GM23338 (cell line): ENCODE results near the gene EDN1. TPM values are rescaled to one million over a fixed set of nuclear protein-coding genes. Genes with fewer than 3 reads are reported as not detected.

Experiments
- ATAC-seq: fragments of 200-7000 bp; cut with Tn5 transposase; 3 replicates; pipeline ENCODE4 v1.9.1; 2020
- DNase-seq: peaks from one replicate; pipeline ENCODE4 v3.0.0-alpha.2; 2015; ENCODE audit warnings: low spot score
- H2AFZ ChIP-seq: fragments of 200-600 bp; sonication (generic); 2 replicates; pipeline ENCODE4 v1.8.0; 2016; ENCODE audit warnings: antibody characterized with exemption, mild to moderate bottlenecking, moderate library complexity
- H3F3A ChIP-seq: fragments of 200-600 bp; sonication (generic); replicated peaks from 2 replicates; pipeline ENCODE4 v1.8.0; 2017; ENCODE audit warnings: antibody characterized with exemption, mixed run types, low read depth
- H3K27ac ChIP-seq: fragments of 200-600 bp; sonication (generic); 2 replicates; pipeline ENCODE4 v1.6.1; 2016; ENCODE audit warnings: low read depth
- H3K27me3 ChIP-seq: fragments of 200-600 bp; sonication (generic); 2 replicates; pipeline ENCODE4 v1.8.0; 2016; ENCODE audit warnings: mild to moderate bottlenecking, mixed run types, moderate library complexity; ENCODE audit not compliant: insufficient read depth
- H3K36me3 ChIP-seq: fragments of 200-600 bp; sonication (generic); 2 replicates; pipeline ENCODE4 v1.8.0; 2016; ENCODE audit warnings: mild to moderate bottlenecking; ENCODE audit not compliant: insufficient read depth
- H3K4me1 ChIP-seq: fragments of 200-600 bp; sonication (generic); 2 replicates; pipeline ENCODE4 v1.8.0; 2016; ENCODE audit warnings: mild to moderate bottlenecking, moderate library complexity; ENCODE audit not compliant: insufficient read depth
- H3K4me2 ChIP-seq: fragments of 200-600 bp; sonication (generic); 2 replicates; pipeline ENCODE4 v1.7.1; 2017; ENCODE audit warnings: mixed run types
- H3K4me3 ChIP-seq: fragments of 200-600 bp; sonication (generic); 2 replicates; pipeline ENCODE4 v1.6.1; 2016; ENCODE audit warnings: mixed run types
- H3K79me2 ChIP-seq: fragments of 200-600 bp; sonication (generic); replicated peaks from 2 replicates; pipeline ENCODE4 v1.8.0; 2017; ENCODE audit warnings: mild to moderate bottlenecking; ENCODE audit not compliant: insufficient read depth
- H3K9me2 ChIP-seq: fragments of 200-600 bp; sonication (generic); 2 replicates; pipeline ENCODE4 v1.8.0; 2017; ENCODE audit not compliant: insufficient read depth
- H4K20me1 ChIP-seq: fragments of 200-600 bp; sonication (generic); replicated peaks from 2 replicates; pipeline ENCODE4 v1.8.0; 2017; ENCODE audit warnings: mild to moderate bottlenecking; ENCODE audit not compliant: insufficient read depth
- H3K27ac Mint-ChIP-seq: 2 replicates; pipeline ENCODE4 v1.8.0; 2020; ENCODE audit warnings: inconsistent platforms, mild to moderate bottlenecking, moderate library complexity, mixed read lengths
- H3K27me3 Mint-ChIP-seq: 3 replicates; pipeline ENCODE4 v1.8.0; 2022; ENCODE audit warnings: low read depth, mild to moderate bottlenecking, moderate library complexity, mixed read lengths, inconsistent platforms; ENCODE audit not compliant: insufficient read depth, poor library complexity
- H3K36me3 Mint-ChIP-seq: 3 replicates; pipeline ENCODE4 v1.8.0; 2021; ENCODE audit warnings: low read depth, mild to moderate bottlenecking, inconsistent platforms, moderate library complexity, mixed read lengths
- H3K4me1 Mint-ChIP-seq: 3 replicates; pipeline ENCODE4 v1.8.0; 2020; ENCODE audit warnings: mild to moderate bottlenecking, inconsistent platforms, mixed read lengths
- H3K4me3 Mint-ChIP-seq: 3 replicates; pipeline ENCODE4 v1.8.0; 2021; ENCODE audit warnings: moderate library complexity, mild to moderate bottlenecking, inconsistent platforms, mixed read lengths
- H3K9me3 Mint-ChIP-seq: 3 replicates; pipeline ENCODE4 v1.8.0; 2020; ENCODE audit warnings: moderate library complexity, mild to moderate bottlenecking, inconsistent platforms, mixed read lengths
- CREB1 ChIP-seq: fragments of 250-450 bp; sonication (Bioruptor Pico); IDR thresholded peaks from 2 replicates; pipeline ENCODE4 v1.5.0; 2020; ENCODE audit warnings: low read depth, mild to moderate bottlenecking, moderate library complexity
- CTCF ChIP-seq, 2 experiments: fragments of 200-600 bp in 1 of 2; sonication (generic) in 1 of 2; conservative IDR thresholded peaks; 2 replicates each; pipeline versions ENCODE4 v1.5.1 to v1.6.1; 2016 to 2017; ENCODE audit warnings: antibody characterized with exemption in 2 of 2, low read depth in 2 of 2, mild to moderate bottlenecking in 2 of 2, moderate library complexity in 1 of 2
- EZH2 ChIP-seq: fragments of 200-600 bp; sonication (generic); IDR thresholded peaks from one replicate; pipeline ENCODE4 v1.8.0; 2017; ENCODE audit warnings: antibody characterized with exemption, mild to moderate bottlenecking, low read depth; ENCODE audit not compliant: unreplicated experiment
- EZH2phosphoT487 ChIP-seq: fragments of 200-600 bp; sonication (generic); IDR thresholded peaks from one replicate; pipeline ENCODE4 v1.8.1; 2018; ENCODE audit warnings: antibody characterized with exemption; ENCODE audit not compliant: unreplicated experiment
- JUNB ChIP-seq: IDR thresholded peaks from one replicate; pipeline ENCODE4 v1.6.1; 2016; ENCODE audit warnings: antibody characterized with exemption; ENCODE audit not compliant: unreplicated experiment
- POLR2AphosphoS5 ChIP-seq: IDR thresholded peaks from 2 replicates; pipeline ENCODE4 v1.6.1; 2016; ENCODE audit warnings: antibody characterized with exemption, low read depth
- REST ChIP-seq: IDR thresholded peaks from one replicate; pipeline ENCODE4 v1.6.1; 2018; ENCODE audit warnings: antibody characterized with exemption; ENCODE audit not compliant: unreplicated experiment
- ZNF114 ChIP-seq: fragments of 250-450 bp; sonication (Bioruptor Pico); IDR thresholded peaks from 2 replicates; pipeline ENCODE4 v1.5.0; 2020; ENCODE audit warnings: mild to moderate bottlenecking, moderate library complexity
- ZNF331 ChIP-seq: fragments of 250-450 bp; sonication (Bioruptor Pico); IDR thresholded peaks from 2 replicates; pipeline ENCODE4 v1.5.0; 2020; ENCODE audit warnings: low read depth, mild to moderate bottlenecking, moderate library complexity
- polyA plus RNA-seq: library from polyadenylated mRNA; unstranded; fragments of >200 nt; fragmentation: Nextera tagmentation; extraction: Ambion mirVana; gene quantifications from 2 replicates; pipeline ENCODE4 v1.2.1, GENCODE V29; 2016
- total RNA-seq: library from RNA; depleted of rRNA; stranded (reverse); fragments of >200 nt; shearing (Covaris generic); gene quantifications from 2 replicates; pipeline ENCODE4 v1.2.3, GENCODE V29; 2014
- TF ChIP-seq, protein P1 (sequence below): fragments of 250-450 bp; sonication (Bioruptor Pico); IDR thresholded peaks from 2 replicates; pipeline ENCODE4 v1.5.0; 2020; ENCODE audit warnings: mild to moderate bottlenecking, moderate library complexity
- TF ChIP-seq, protein P2 (sequence below): IDR thresholded peaks from 2 replicates; pipeline ENCODE4 v1.6.1; 2016; ENCODE audit warnings: antibody characterized with exemption

EDN1 gene
- total and polyA plus RNA-seq, 2 experiments from 2014 or later: 0.80 to 1.2 TPM

DNA sequence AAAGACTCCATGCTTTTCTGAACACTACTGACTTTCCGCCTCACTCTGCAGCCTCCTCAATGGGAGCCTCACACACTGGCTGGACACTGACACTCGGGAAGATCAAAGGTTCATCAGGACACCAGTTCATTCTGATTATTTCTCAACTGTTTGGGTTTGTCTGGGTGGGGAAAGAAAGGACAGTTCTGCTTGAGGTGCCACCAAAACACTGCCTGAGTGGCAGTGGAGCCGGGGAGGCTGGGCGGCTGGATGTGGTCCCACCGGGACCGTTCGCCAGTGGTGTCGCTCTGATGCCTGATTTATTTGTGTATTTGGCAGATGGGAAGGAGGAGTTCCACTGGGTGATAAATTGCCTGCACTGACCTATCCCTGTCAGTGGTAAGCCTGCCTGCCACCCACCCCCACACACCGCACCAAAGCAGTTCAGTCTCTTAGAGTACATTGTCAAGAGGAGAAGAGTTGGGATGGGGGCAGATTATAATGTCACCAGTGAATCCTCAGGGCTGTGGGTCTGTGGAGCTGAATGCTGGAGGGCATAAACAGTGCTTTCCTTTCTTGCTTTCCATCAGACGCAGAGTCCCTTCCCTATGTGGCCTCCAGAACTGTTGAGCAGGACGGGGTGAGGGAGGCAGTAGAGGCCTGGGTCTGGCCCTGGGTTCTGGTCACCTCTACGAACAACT, 49.8 kb downstream of the EDN1 start:
- no peak for TF ChIP-seq ZNF331 (CRISPR knock-in tag)
- no peak for TF ChIP-seq REST
- no peak for TF ChIP-seq EZH2phosphoT487
- TF ChIP-seq, protein P1, sequence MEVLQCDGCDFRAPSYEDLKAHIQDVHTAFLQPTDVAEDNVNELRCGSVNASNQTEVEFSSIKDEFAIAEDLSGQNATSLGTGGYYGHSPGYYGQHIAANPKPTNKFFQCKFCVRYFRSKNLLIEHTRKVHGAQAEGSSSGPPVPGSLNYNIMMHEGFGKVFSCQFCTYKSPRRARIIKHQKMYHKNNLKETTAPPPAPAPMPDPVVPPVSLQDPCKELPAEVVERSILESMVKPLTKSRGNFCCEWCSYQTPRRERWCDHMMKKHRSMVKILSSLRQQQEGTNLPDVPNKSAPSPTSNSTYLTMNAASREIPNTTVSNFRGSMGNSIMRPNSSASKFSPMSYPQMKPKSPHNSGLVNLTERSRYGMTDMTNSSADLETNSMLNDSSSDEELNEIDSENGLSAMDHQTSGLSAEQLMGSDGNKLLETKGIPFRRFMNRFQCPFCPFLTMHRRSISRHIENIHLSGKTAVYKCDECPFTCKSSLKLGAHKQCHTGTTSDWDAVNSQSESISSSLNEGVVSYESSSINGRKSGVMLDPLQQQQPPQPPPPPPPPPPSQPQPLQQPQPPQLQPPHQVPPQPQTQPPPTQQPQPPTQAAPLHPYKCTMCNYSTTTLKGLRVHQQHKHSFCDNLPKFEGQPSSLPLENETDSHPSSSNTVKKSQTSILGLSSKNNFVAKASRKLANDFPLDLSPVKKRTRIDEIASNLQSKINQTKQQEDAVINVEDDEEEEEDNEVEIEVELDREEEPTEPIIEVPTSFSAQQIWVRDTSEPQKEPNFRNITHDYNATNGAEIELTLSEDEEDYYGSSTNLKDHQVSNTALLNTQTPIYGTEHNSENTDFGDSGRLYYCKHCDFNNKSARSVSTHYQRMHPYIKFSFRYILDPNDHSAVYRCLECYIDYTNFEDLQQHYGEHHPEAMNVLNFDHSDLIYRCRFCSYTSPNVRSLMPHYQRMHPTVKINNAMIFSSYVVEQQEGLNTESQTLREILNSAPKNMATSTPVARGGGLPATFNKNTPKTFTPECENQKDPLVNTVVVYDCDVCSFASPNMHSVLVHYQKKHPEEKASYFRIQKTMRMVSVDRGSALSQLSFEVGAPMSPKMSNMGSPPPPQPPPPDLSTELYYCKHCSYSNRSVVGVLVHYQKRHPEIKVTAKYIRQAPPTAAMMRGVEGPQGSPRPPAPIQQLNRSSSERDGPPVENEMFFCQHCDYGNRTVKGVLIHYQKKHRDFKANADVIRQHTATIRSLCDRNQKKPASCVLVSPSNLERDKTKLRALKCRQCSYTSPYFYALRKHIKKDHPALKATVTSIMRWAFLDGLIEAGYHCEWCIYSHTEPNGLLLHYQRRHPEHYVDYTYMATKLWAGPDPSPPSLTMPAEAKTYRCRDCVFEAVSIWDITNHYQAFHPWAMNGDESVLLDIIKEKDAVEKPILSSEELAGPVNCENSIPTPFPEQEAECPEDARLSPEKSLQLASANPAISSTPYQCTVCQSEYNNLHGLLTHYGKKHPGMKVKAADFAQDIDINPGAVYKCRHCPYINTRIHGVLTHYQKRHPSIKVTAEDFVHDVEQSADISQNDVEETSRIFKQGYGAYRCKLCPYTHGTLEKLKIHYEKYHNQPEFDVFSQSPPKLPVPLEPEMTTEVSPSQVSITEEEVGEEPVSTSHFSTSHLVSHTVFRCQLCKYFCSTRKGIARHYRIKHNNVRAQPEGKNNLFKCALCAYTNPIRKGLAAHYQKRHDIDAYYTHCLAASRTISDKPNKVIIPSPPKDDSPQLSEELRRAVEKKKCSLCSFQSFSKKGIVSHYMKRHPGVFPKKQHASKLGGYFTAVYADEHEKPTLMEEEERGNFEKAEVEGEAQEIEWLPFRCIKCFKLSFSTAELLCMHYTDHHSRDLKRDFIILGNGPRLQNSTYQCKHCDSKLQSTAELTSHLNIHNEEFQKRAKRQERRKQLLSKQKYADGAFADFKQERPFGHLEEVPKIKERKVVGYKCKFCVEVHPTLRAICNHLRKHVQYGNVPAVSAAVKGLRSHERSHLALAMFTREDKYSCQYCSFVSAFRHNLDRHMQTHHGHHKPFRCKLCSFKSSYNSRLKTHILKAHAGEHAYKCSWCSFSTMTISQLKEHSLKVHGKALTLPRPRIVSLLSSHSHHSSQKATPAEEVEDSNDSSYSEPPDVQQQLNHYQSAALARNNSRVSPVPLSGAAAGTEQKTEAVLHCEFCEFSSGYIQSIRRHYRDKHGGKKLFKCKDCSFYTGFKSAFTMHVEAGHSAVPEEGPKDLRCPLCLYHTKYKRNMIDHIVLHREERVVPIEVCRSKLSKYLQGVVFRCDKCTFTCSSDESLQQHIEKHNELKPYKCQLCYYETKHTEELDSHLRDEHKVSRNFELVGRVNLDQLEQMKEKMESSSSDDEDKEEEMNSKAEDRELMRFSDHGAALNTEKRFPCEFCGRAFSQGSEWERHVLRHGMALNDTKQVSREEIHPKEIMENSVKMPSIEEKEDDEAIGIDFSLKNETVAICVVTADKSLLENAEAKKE (CRISPR knock-in tag): no peak
- TF ChIP-seq ZNF114: no peak
- TF ChIP-seq CREB1 (CRISPR knock-in tag): no peak
- TF ChIP-seq, protein P2, sequence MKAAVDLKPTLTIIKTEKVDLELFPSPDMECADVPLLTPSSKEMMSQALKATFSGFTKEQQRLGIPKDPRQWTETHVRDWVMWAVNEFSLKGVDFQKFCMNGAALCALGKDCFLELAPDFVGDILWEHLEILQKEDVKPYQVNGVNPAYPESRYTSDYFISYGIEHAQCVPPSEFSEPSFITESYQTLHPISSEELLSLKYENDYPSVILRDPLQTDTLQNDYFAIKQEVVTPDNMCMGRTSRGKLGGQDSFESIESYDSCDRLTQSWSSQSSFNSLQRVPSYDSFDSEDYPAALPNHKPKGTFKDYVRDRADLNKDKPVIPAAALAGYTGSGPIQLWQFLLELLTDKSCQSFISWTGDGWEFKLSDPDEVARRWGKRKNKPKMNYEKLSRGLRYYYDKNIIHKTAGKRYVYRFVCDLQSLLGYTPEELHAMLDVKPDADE: no peak
- TF ChIP-seq EZH2: no peak
- TF ChIP-seq JUNB: no peak
- no peak for TF ChIP-seq CTCF (conservative IDR thresholded peaks at IDR 0.05; ENCODE audit: low read depth in 2 of 2)
- TF ChIP-seq POLR2AphosphoS5: no peak
- Histone ChIP-seq H3K36me3 (no peaks in the 10 kb centered on the region), H3K9me2 (no peaks in the 10 kb centered on the region), H3K4me1 (peaks cover 9% of the 10 kb centered on the region), H4K20me1 (no peaks in the 10 kb centered on the region), H3K27me3 (no peaks in the 10 kb centered on the region), H2AFZ (no peak overlapping the region), H3K4me2 (no peak overlapping the region), H3F3A (0 out of 2 replicates have a peak, but pooled peaks cover 3% of the 10 kb centered on the region), H3K79me2 (no peaks in the 10 kb centered on the region), H3K4me3 (no peak overlapping the region), H3K27ac (no peak overlapping the region)
- Mint-ChIP-seq H3K27me3 (no peaks in the 10 kb centered on the region), H3K9me3 (no peaks in the 10 kb centered on the region), H3K4me3 (no peak overlapping the region), H3K4me1 (peaks cover 17% of the 10 kb centered on the region), H3K27ac (no peak overlapping the region), H3K36me3 (no peaks in the 10 kb centered on the region)
- DNase-seq (no peak), ATAC-seq (no peak)
